GF-D8 (cell line): ENCODE measurements around the gene RBM44.

Experiments used
- DNase-seq: peaks from one replicate; lab custom pipeline; 2025; lab: John Stamatoyannopoulos, UW

RBM44 gene

DNA sequence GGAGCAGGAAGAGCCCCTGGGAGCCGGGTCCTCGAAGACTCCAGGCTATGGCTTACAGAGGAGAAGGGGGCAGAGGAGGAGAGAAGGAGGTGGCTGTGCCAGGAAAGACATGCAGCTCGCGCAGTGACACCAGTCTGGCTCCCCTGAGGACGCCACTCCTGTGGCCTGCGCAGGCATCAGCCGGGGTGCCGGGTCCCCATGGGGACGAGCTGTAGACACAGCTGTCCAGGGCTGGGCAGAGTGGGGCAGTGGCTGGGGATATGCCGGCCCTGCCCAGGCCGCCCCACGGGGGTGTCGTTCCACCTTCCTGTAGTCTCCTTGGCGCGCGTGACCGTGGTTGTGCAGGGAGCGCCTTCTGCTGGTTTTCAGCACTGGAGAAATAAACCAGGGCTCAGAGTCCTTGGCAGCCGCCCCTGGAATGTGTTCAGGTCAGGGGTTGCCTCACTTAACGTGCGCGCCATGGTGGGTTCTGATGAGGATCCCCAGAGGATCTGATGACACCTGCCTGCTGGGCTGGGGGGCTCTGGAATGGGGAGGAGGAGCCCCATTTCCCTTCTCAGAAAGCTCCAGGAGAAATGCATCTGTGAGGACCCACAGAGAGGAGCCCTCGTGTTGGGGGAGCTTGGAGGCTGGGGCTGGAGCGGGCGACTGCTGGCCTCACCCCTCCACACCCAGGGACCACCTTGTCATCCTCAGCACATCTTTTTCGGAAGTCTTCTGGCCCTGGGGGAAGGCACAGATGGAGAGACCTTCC lies 87.5 kb downstream of the RBM44 start:
- DNase-seq: no peak

DNA sequence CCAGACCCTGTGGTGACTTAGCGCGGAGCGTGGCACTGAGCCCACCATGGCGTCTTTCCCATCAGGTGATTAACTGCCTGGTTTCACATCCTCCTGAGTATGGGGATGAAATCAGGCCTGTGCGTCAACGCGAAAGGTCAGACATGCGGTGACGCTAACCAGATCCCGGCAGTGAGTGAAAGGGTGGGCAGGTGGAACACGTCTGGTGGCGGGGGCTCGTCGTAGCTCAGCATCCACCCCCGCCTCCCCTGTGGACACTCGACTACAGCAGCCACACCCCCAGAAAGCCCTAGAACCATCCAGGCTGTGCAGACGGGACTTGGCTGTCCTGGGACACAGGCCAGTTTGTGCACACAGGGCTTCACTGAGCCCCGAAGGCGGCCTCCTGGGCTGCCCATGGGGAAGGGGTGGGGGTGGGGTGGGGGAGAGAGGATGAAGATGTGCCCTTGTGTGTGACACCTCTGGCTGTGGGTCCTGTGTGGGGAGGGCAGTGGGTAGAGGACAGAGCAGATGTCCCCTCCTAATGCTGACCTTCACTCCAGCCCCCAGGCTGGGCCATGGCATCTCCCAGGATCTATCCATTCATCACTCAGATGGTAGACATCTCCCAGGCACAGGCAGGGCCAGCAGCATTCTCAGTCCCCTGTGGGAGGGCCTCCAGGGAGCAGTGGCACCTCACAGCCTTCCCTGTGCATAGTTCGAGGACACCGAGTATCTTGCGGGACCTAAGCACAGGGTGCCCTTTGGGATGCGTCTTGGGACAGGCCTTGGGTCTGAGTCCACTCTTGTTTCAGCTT lies 88.3 kb downstream of the RBM44 start:
- no peak for DNase-seq

DNA sequence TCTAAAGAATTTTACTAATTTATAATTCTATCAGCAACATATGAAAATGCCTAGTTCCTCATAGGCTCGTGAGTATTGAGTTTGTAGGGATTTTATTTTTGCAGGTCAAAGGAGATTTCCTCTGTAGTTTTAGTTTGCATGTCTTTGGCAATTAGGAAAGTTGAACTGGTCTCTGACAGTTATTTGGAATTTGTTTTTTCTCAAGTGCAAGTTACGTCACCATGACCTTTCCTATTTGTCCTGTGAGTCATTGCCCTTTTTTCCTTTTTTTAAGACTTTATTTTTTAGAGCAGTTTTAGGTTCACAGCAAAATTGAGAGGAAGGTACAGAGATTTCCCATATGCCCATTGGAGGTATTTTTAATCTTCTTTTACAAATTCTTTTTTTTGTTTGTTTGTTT lies 89.8 kb downstream of the RBM44 start:
- DNase-seq: no peak

DNA sequence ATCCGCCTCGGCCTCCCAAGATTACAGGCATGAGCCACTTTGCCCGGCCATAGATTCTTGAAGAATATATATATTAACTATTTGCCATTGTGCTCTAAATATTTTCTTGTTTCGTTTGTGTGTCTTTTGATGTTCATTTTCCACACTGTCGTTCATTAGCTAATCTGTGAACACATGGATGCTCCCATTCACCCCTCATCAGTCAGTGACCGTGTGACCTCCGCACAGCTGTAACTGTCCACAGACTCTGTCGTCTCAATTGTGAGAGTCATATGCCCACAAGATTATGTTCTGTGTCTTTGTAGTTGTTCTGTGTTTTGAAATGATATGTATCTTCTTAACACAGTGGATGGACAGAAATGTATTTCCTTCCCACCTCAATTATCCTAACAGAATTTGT lies 90.4 kb downstream of the RBM44 start:
- DNase-seq: no peak

DNA sequence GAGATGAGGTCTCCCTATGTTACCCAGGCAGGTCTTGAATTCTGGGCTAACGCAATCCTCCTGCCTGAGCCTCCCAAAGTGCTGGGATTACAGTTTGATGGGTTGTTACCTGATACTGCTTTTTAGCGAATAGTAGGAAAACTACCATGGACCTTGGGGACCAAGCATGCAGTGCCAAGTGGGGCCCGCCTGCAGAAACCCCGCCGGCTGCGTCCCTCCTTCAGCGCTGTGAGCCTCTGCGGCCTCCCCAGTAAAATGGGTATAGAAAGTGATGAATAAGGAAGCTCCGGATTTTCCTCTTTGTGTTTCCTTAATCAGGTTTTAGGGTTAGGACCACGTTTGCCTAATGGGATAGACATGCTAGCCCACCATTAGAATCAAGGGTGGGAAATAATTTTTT lies 91.2 kb downstream of the RBM44 start:
- no peak for DNase-seq
